GM12875 (cell line): ENCODE results near the gene GRID1.

Experiments
- H3K4me3 ChIP-seq: one replicate; pipeline ENCODE4 v1.5.1; 2011; ENCODE audit warnings: low read depth, low read length, control low read depth
- CTCF ChIP-seq: IDR thresholded peaks from 2 replicates; pipeline ENCODE4 v1.5.1; 2011; ENCODE audit warnings: low read depth, mild to moderate bottlenecking, control low read depth, inconsistent platforms, low read length, moderate library complexity, borderline replicate concordance; ENCODE audit not compliant: insufficient read depth

GRID1 gene

DNA sequence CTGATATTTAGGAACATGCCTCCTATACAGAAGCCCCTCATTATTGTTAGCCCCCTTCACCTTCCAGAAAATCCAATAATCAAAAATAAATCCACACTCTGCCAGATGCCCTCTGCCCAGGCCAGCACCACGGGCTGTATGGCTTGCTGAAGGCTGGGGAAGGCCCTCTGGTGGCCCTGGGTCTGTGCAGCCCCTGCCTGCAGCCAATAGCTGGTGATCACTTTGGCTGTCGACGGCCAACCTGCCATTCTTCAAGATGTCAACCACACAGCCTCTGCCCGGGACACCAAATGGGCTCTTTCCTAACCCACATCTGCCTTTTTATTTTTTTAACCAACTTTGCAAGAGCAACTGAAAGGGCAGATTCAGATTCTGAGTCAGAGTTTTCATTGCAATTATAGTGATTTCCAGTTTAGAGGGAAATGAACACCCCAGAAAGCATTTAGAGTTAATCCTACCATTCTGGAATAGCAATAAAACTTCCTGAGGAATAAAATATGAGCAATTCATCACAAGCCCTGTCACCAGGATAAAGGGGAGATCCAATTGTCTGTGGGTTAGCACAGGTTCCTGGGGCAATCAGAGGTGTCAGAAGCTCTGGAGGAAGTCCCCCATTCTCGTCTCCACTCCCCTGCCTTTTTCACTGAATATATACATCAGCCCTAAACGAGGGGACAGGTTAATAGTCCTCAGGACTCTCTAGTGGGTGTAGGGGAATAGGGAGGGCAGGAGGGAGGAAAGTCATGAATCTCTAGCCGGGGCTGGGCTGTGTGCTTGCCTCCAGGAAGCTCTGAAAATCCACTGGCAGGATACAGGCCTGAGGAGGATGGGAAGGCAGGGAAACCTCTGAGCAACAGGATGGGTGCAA lies 211.3 kb downstream of the GRID1 start:
- H3K4me3 ChIP-seq, result no peak overlapping the region
- TF ChIP-seq CTCF, result no peak

GRCh38 chr10:86153751-86154150 lies 212.8 kb downstream of the GRID1 start:
- no peak overlapping the region for H3K4me3 ChIP-seq
- TF ChIP-seq CTCF, result no peak

DNA sequence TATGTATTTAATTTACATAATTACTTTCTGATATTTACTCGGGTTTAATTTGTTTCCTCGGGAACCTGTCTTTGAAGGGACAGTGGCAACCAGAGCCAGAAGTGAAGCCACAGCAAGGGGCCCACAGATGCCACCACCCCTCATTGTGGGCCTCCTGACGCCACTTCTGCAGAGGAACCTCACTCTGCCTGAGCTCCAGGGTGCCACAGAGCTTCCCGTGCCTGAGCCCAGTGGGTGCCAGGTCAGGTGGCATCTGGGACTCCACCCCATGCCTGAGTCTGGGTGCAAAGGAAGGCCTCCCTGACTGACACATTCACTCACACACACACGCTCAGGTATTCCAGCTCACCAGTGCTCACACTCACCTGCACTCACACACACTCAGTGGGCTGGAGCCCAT lies 213.7 kb downstream of the GRID1 start:
- H3K4me3 ChIP-seq, result no peak overlapping the region
- TF ChIP-seq CTCF, result no peak

DNA sequence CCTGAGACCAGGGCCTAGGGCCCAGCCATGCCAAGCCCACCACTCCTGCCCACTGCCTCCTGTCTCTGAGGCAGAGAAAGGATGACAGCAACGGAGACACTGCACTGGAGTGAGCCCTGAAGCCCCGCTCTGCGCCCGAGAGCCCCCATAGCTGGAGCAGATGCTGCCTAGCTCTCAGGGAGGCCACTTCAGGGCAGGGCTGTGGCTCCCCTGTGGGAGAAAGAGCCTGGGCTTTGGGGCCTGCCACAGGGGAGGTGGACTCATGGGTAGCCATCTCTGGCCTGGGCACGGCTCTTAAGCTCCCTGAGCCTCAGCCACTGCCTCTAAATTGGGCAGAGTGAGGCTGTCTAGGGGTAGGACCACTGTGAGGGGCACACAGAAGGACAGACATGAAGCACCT lies 214.2 kb downstream of the GRID1 start:
- TF ChIP-seq CTCF, result no peak

DNA sequence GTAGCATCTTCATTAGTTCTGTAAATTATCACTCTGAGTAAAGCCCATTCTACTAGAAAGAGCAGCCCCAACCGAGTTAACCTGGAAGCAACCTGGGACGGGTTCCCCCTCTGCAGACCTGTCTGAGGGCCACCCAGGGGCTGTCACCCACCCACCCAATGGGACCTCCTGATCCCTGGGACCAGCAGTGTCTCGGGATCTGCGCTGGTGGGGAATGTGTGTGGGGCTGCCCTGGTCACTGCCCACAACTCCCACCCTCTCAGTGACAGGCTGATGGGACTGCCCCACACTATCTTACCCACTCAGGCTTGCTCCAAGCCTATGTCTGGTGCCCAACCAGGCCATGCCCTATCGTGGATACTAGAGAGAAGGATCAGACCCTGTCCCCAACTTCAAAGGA lies 215.0 kb downstream of the GRID1 start:
- no peak for TF ChIP-seq CTCF
- no peak overlapping the region for H3K4me3 ChIP-seq

More for the DNA sequence above, 214.2 kb downstream of the GRID1 start:
- H3K4me3 ChIP-seq, result no peak overlapping the region

- TF ChIP-seq CTCF, result no peak
- no peak overlapping the region for H3K4me3 ChIP-seq
These were observed 217.3 kb downstream of the GRID1 start for GRCh38 chr10:86149257-86149656.

- no peak overlapping the region for H3K4me3 ChIP-seq
- TF ChIP-seq CTCF, result no peak
These were observed 218.5 kb downstream of the GRID1 start for GRCh38 chr10:86148117-86148516.
